ENCODE measurements around the gene DICER1. TPM values are rescaled to one million over a fixed set of nuclear protein-coding genes. Genes with fewer than 3 reads are reported as not detected.
A peak's percentile ranks its signal among the peaks of the same experiment; 100 is the strongest.

DICER1 gene
- total RNA-seq, 1 donor from 2014 or later: 92.0 TPM

- intact Hi-C loops (cut with DNase I): no loop called here
- no peak for ATAC-seq
- DNase-seq (ENCODE audit: low spot score): no peak
These were observed 55.3 kb downstream of the DICER1 start for GRCh38 chr14:95101736-95102679.

GRCh38 chr14:95098984-95099599 is 58.2 kb downstream of the DICER1 start:
- intact Hi-C loops (cut with DNase I): no loop called here
- DNase-seq (ENCODE audit: low spot score): peak; percentile 79
- ATAC-seq: peak; percentile 78

- ATAC-seq (peak; percentile 75), DNase-seq (ENCODE audit: low spot score) (no peak)
- intact Hi-C loops (cut with DNase I): no loop called here
These were observed 59.9 kb downstream of the DICER1 start for GRCh38 chr14:95097385-95097784.

GRCh38 chr14:95096476-95096875 is 60.9 kb downstream of the DICER1 start:
- no peak for ATAC-seq
- intact Hi-C loops (cut with DNase I): no loop called here
- DNase-seq (ENCODE audit: low spot score): no peak

GRCh38 chr14:95095996-95096395 is 61.3 kb downstream of the DICER1 start:
- DNase-seq (ENCODE audit: low spot score) (no peak), ATAC-seq (no peak)
- intact Hi-C loops (cut with DNase I): no loop called here

- no peak for DNase-seq (ENCODE audit: low spot score)
- ATAC-seq: peak; percentile 62
- intact Hi-C loops (cut with DNase I): no loop called here
These were observed 64.6 kb downstream of the DICER1 start for GRCh38 chr14:95092723-95093122.

GRCh38 chr14:95091581-95091980 is 65.7 kb downstream of the DICER1 start:
- intact Hi-C loops (cut with DNase I): no loop called here
- no peak for DNase-seq (ENCODE audit: low spot score)
- no peak for ATAC-seq

GRCh38 chr14:95088665-95089064 is 68.7 kb downstream of the DICER1 start:
- ATAC-seq (no peak), DNase-seq (ENCODE audit: low spot score) (no peak)
- intact Hi-C loops (cut with DNase I): no loop called here

- ATAC-seq: no peak
- intact Hi-C loops (cut with DNase I): no loop called here
- no peak for DNase-seq (ENCODE audit: low spot score)
These were observed 69.7 kb downstream of the DICER1 start for GRCh38 chr14:95087619-95088018.

- ATAC-seq (no peak), DNase-seq (ENCODE audit: low spot score) (no peak)
These were observed 72.0 kb downstream of the DICER1 start for GRCh38 chr14:95085321-95085720.

GRCh38 chr14:95078867-95079266 is 78.5 kb downstream of the DICER1 start:
- ATAC-seq (no peak), DNase-seq (ENCODE audit: low spot score) (no peak)
- intact Hi-C loops (cut with DNase I): no loop called here

More at GRCh38 chr14:95085321-95085720, 72.0 kb downstream of the DICER1 start:
- intact Hi-C loops (cut with DNase I): no loop called here

- intact Hi-C loops (cut with DNase I): no loop called here
- ATAC-seq (no peak), DNase-seq (ENCODE audit: low spot score) (no peak)
These were observed 80.0 kb downstream of the DICER1 start for GRCh38 chr14:95077345-95077744.

GRCh38 chr14:95075789-95076188 is 81.5 kb downstream of the DICER1 start:
- DNase-seq (ENCODE audit: low spot score) (no peak), ATAC-seq (no peak)
- intact Hi-C loops (cut with DNase I): no loop called here

GRCh38 chr14:95073947-95074346 is 83.4 kb downstream of the DICER1 start:
- intact Hi-C loops (cut with DNase I): no loop called here
- ATAC-seq (no peak), DNase-seq (ENCODE audit: low spot score) (no peak)

GRCh38 chr14:95072310-95072905 is 84.9 kb downstream of the DICER1 start:
- DNase-seq (ENCODE audit: low spot score): no peak
- intact Hi-C loops (cut with DNase I): no loop called here
- no peak for ATAC-seq

GRCh38 chr14:95071649-95072280 is 85.6 kb downstream of the DICER1 start:
- ATAC-seq (no peak), DNase-seq (ENCODE audit: low spot score) (no peak)
- intact Hi-C loops (cut with DNase I): no loop called here

GRCh38 chr14:95070748-95071435 is 86.4 kb downstream of the DICER1 start:
- ATAC-seq: no peak
- intact Hi-C loops (cut with DNase I): no loop called here
- DNase-seq (ENCODE audit: low spot score): no peak

- DNase-seq (ENCODE audit: low spot score): no peak
- ATAC-seq: no peak
- intact Hi-C loops (cut with DNase I): no loop called here
These were observed 87.8 kb downstream of the DICER1 start for GRCh38 chr14:95069547-95069946.

- ATAC-seq (no peak), DNase-seq (ENCODE audit: low spot score) (no peak)
- intact Hi-C loops (cut with DNase I): no loop called here
These were observed 88.3 kb downstream of the DICER1 start for GRCh38 chr14:95069018-95069417.
